Neural progenitor cell (in vitro differentiated cells): ENCODE measurements around the gene SWI5. TPM values are rescaled to one million over a fixed set of nuclear protein-coding genes. Genes with fewer than 3 reads are reported as not detected.

ENCODE experiments used
- DNase-seq: peaks from one replicate; pipeline ENCODE4 v3.0.0-alpha.2; 2016; ENCODE audit warnings: low spot score
- H2AFZ ChIP-seq: fragments of 200-600 bp; sonication (generic); replicated peaks from 2 replicates; pipeline ENCODE4 v1.6.1; 2016; ENCODE audit warnings: antibody characterized with exemption
- H3F3A ChIP-seq: fragments of 200-600 bp; sonication (generic); 2 replicates; pipeline ENCODE4 v1.6.1; 2016; ENCODE audit warnings: antibody characterized with exemption, low read depth
- H3K27ac ChIP-seq: fragments of 200-600 bp; sonication (generic); 2 replicates; pipeline ENCODE4 v1.5.1; 2016; ENCODE audit warnings: mild to moderate bottlenecking
- H3K27me3 ChIP-seq: fragments of 200-600 bp; sonication (generic); 2 replicates; pipeline ENCODE4 v1.6.1; 2016; ENCODE audit warnings: mild to moderate bottlenecking, moderate library complexity
- H3K36me3 ChIP-seq: fragments of 200-600 bp; sonication (generic); 2 replicates; pipeline ENCODE4 v1.5.1; 2016
- H3K4me1 ChIP-seq: fragments of 200-600 bp; sonication (generic); 2 replicates; pipeline ENCODE4 v1.6.1; 2016; ENCODE audit warnings: mixed run types
- H3K4me2 ChIP-seq: fragments of 200-600 bp; sonication (generic); 2 replicates; pipeline ENCODE4 v1.6.1; 2016
- H3K4me3 ChIP-seq: fragments of 200-600 bp; sonication (generic); 2 replicates; pipeline ENCODE4 v1.5.1; 2016
- H3K79me2 ChIP-seq: fragments of 200-600 bp; sonication (generic); 2 replicates; pipeline ENCODE4 v1.6.1; 2016; ENCODE audit warnings: low read depth
- H3K9ac ChIP-seq: fragments of 200-600 bp; sonication (generic); 2 replicates; pipeline ENCODE4 v1.6.1; 2016
- H3K9me3 ChIP-seq: fragments of 200-600 bp; sonication (generic); 2 replicates; pipeline ENCODE4 v1.5.1; 2016; ENCODE audit warnings: low read depth
- H4K20me1 ChIP-seq: fragments of 200-600 bp; sonication (generic); 2 replicates; pipeline ENCODE4 v1.6.1; 2016; ENCODE audit warnings: low read depth
- H3K27ac Mint-ChIP-seq: 3 replicates; pipeline ENCODE4 v1.8.0; 2021; ENCODE audit warnings: mixed read lengths
- H3K27me3 Mint-ChIP-seq: 2 replicates; pipeline ENCODE4 v1.8.0; 2022; ENCODE audit warnings: low read depth, mild to moderate bottlenecking, inconsistent platforms, moderate library complexity, mixed read lengths; ENCODE audit not compliant: insufficient read depth
- H3K36me3 Mint-ChIP-seq: 3 replicates; pipeline ENCODE4 v1.8.0; 2021; ENCODE audit warnings: mixed read lengths
- H3K4me1 Mint-ChIP-seq: 3 replicates; pipeline ENCODE4 v1.8.0; 2021; ENCODE audit warnings: mixed read lengths
- H3K4me3 Mint-ChIP-seq: 3 replicates; pipeline ENCODE4 v1.8.0; 2021; ENCODE audit warnings: mild to moderate bottlenecking, moderate library complexity, mixed read lengths
- H3K9me3 Mint-ChIP-seq: 3 replicates; pipeline ENCODE4 v1.8.0; 2020; ENCODE audit warnings: mixed read lengths
- CTCF ChIP-seq: fragments of 200-600 bp; sonication (generic); IDR thresholded peaks from 2 replicates; pipeline ENCODE4 v1.5.1; 2017; ENCODE audit warnings: antibody characterized with exemption, mild to moderate bottlenecking
- EZH2 ChIP-seq: fragments of 200-600 bp; sonication (generic); IDR thresholded peaks from 2 replicates; pipeline ENCODE4 v1.6.1; 2017; ENCODE audit warnings: antibody characterized with exemption, mild to moderate bottlenecking, moderate library complexity
- EZH2phosphoT487 ChIP-seq: fragments of 200-600 bp; sonication (generic); IDR thresholded peaks from 2 replicates; pipeline ENCODE4 v1.6.1; 2017; ENCODE audit warnings: antibody characterized with exemption
- total RNA-seq: library from RNA; depleted of rRNA; stranded (reverse); fragments of >200 nt; gene quantifications from 2 replicates; pipeline ENCODE4 v1.2.3, GENCODE V29; 2015; ENCODE audit warnings: low replicate concordance

Gene SWI5
- total RNA-seq, 1 donor from 2014 or later: 15.0 TPM

GRCh38 chr9:128244837-128245231, 31.2 kb upstream of the SWI5 start:
- Histone ChIP-seq H3K27ac (no peak overlapping the region), H4K20me1 (no peaks in the 10 kb centered on the region), H2AFZ (no peak overlapping the region), H3K4me2 (peak overlapping the region; percentile 32), H3K27me3 (peaks cover 9% of the 10 kb centered on the region), H3K4me1 (peaks cover 8% of the 10 kb centered on the region), H3K36me3 (no peaks in the 10 kb centered on the region), H3K4me3 (no peak overlapping the region), H3K79me2 (no peaks in the 10 kb centered on the region), H3F3A (peaks cover 7% of the 10 kb centered on the region), H3K9ac (no peak overlapping the region), H3K9me3 (no peaks in the 10 kb centered on the region)
- peak overlapping the region; percentile 57 for H3K27ac Mint-ChIP-seq
- H3K36me3 Mint-ChIP-seq: peaks cover 12% of the 10 kb centered on the region
- H3K9me3 Mint-ChIP-seq: no peaks in the 10 kb centered on the region
- no peak for TF ChIP-seq EZH2
- TF ChIP-seq EZH2phosphoT487: no peak
- no peak for TF ChIP-seq CTCF
- H3K27me3 Mint-ChIP-seq: peaks cover 12% of the 10 kb centered on the region
- peaks cover 34% of the 10 kb centered on the region for H3K4me1 Mint-ChIP-seq
- H3K4me3 Mint-ChIP-seq: no peak overlapping the region
- peak; percentile 62 for DNase-seq

GRCh38 chr9:128245421-128246151, 30.5 kb upstream of the SWI5 start:
- Histone ChIP-seq H3K79me2 (no peaks in the 10 kb centered on the region), H2AFZ (no peak overlapping the region), H3F3A (peaks cover 11% of the 10 kb centered on the region), H3K4me1 (peaks cover 8% of the 10 kb centered on the region), H3K36me3 (no peaks in the 10 kb centered on the region), H3K9ac (no peak overlapping the region), H3K27ac (no peak overlapping the region), H3K9me3 (no peaks in the 10 kb centered on the region), H3K4me3 (no peak overlapping the region), H3K4me2 (no peak overlapping the region), H4K20me1 (no peaks in the 10 kb centered on the region), H3K27me3 (peaks cover 14% of the 10 kb centered on the region)
- no peak for TF ChIP-seq EZH2phosphoT487
- TF ChIP-seq EZH2: no peak
- TF ChIP-seq CTCF: no peak
- H3K9me3 Mint-ChIP-seq: no peaks in the 10 kb centered on the region
- peak overlapping the region; percentile 87 for H3K27ac Mint-ChIP-seq
- peaks cover 32% of the 10 kb centered on the region for H3K4me1 Mint-ChIP-seq
- peak overlapping the region; percentile 71 for H3K4me3 Mint-ChIP-seq
- no peak for DNase-seq
- H3K36me3 Mint-ChIP-seq: peaks cover 12% of the 10 kb centered on the region
- peaks cover 12% of the 10 kb centered on the region for H3K27me3 Mint-ChIP-seq

GRCh38 chr9:128246471-128246870, 29.6 kb upstream of the SWI5 start:
- DNase-seq: no peak
- peaks cover 23% of the 10 kb centered on the region for H3K27me3 ChIP-seq
- peaks cover 4% of the 10 kb centered on the region for H4K20me1 ChIP-seq
- peaks cover 14% of the 10 kb centered on the region for H3K36me3 Mint-ChIP-seq
- H3K27me3 Mint-ChIP-seq: peaks cover 9% of the 10 kb centered on the region
- no peak overlapping the region for H3K4me2 ChIP-seq
- H3K9me3 ChIP-seq: no peaks in the 10 kb centered on the region
- H3K4me3 ChIP-seq: no peak overlapping the region
- H3K4me1 Mint-ChIP-seq: peaks cover 33% of the 10 kb centered on the region
- H3K4me1 ChIP-seq: peaks cover 15% of the 10 kb centered on the region
- no peak overlapping the region for H3K27ac ChIP-seq
- no peak overlapping the region for H3K4me3 Mint-ChIP-seq
- TF ChIP-seq EZH2: no peak
- no peak for TF ChIP-seq EZH2phosphoT487
- no peak for TF ChIP-seq CTCF
- no peak overlapping the region for H3K27ac Mint-ChIP-seq
- H3K79me2 ChIP-seq: no peaks in the 10 kb centered on the region
- H3K36me3 ChIP-seq: no peaks in the 10 kb centered on the region
- peaks cover 11% of the 10 kb centered on the region for H3F3A ChIP-seq
- H3K9me3 Mint-ChIP-seq: no peaks in the 10 kb centered on the region
- no peak overlapping the region for H3K9ac ChIP-seq
- H2AFZ ChIP-seq: no peak overlapping the region
